ENCODE measurements around the gene OR5M11.
"Not testable (repeated sequence)": the region's sequence is repeated elsewhere in the genome, so short reads cannot be mapped to it uniquely, and the experiment has no call there.

- TF ChIP-seq EZH2phosphoT487 (IDR thresholded peaks at IDR 0.05; ENCODE audit: borderline replicate concordance, low read length); CTCF (IDR thresholded peaks at IDR 0.05; ENCODE audit: low read depth, low read length, poor library complexity, severe bottlenecking): not testable (repeated sequence)
These were observed 49.1 kb upstream of the OR5M11 start for GRCh38 chr11:56592088-56592717.
